Mesendoderm (in vitro differentiated cells): ENCODE data around the gene IQCB1.

Experiments
- DNase-seq: peaks from one replicate; pipeline ENCODE4 v3.0.0; 2013
- H2AK5ac ChIP-seq: 2 replicates; pipeline ENCODE4 v1.6.1; 2013; ENCODE audit warnings: low read length, inconsistent platforms
- H2BK120ac ChIP-seq: 2 replicates; pipeline ENCODE4 v1.6.1; 2013; ENCODE audit warnings: low read depth, mild to moderate bottlenecking, low read length, moderate library complexity, mixed read lengths
- H2BK15ac ChIP-seq: replicated peaks from 2 replicates; pipeline ENCODE4 v1.6.1; 2013; ENCODE audit warnings: low read depth, mild to moderate bottlenecking, moderate library complexity
- H2BK5ac ChIP-seq: 2 replicates; pipeline ENCODE4 v1.6.1; 2013; ENCODE audit warnings: low read length, inconsistent platforms
- H3K18ac ChIP-seq: 2 replicates; pipeline ENCODE4 v1.6.1; 2013; ENCODE audit warnings: mild to moderate bottlenecking, low read length, mixed read lengths
- H3K23ac ChIP-seq: one replicate; pipeline ENCODE4 v1.6.1; 2013; ENCODE audit warnings: low read length
- H3K27ac ChIP-seq: 2 replicates; pipeline ENCODE4 v1.5.1; 2013; ENCODE audit warnings: low read depth, mild to moderate bottlenecking, inconsistent platforms, low read length, moderate library complexity
- H3K27me3 ChIP-seq: 2 replicates; pipeline ENCODE4 v1.6.1; 2013; ENCODE audit warnings: low read length, control low read depth, mild to moderate bottlenecking, inconsistent platforms; ENCODE audit not compliant: insufficient read depth, poor library complexity
- H3K36me3 ChIP-seq: 2 replicates; pipeline ENCODE4 v1.6.1; 2013; ENCODE audit warnings: low read length, inconsistent platforms; ENCODE audit not compliant: control insufficient read depth, insufficient read depth
- H3K4ac ChIP-seq: one replicate; pipeline ENCODE4 v1.6.1; 2013; ENCODE audit warnings: low read depth, mild to moderate bottlenecking, low read length, moderate library complexity
- H3K4me1 ChIP-seq: 2 replicates; pipeline ENCODE4 v1.6.1; 2013; ENCODE audit warnings: low read depth, low read length, inconsistent platforms; ENCODE audit not compliant: control insufficient read depth
- H3K4me2 ChIP-seq: 2 replicates; pipeline ENCODE4 v1.6.1; 2013; ENCODE audit warnings: low read length
- H3K4me3 ChIP-seq: 2 replicates; pipeline ENCODE4 v1.5.1; 2013; ENCODE audit warnings: mild to moderate bottlenecking, low read length
- H3K56ac ChIP-seq: one replicate; pipeline ENCODE4 v1.6.1; 2013; ENCODE audit warnings: low read length
- H3K79me1 ChIP-seq: 2 replicates; pipeline ENCODE4 v1.6.1; 2013; ENCODE audit warnings: low read length, inconsistent platforms
- H3K79me2 ChIP-seq: 2 replicates; pipeline ENCODE4 v1.6.1; 2013; ENCODE audit warnings: mild to moderate bottlenecking, low read length; ENCODE audit not compliant: control insufficient read depth, insufficient read depth
- H3K9ac ChIP-seq: 2 replicates; pipeline ENCODE4 v1.6.1; 2013; ENCODE audit warnings: low read length, inconsistent platforms
- H4K5ac ChIP-seq: one replicate; pipeline ENCODE4 v1.6.1; 2013; ENCODE audit warnings: low read length
- H4K8ac ChIP-seq: one replicate; pipeline ENCODE4 v1.6.1; 2013; ENCODE audit warnings: low read depth, mild to moderate bottlenecking, control low read depth, low read length, moderate library complexity
- WGBS: extraction: QIAGEN DNeasy Blood & Tissue Kit; methylation state at CpG from one replicate; pipeline ENCODE4 v1.1.7; 2013; ENCODE audit warnings: low lambda C conversion rate, missing lambda C conversion rate; ENCODE audit not compliant: insufficient coverage; ENCODE audit errors: extremely low coverage; 5-methylcytosine and 5-hydroxymethylcytosine counted together

The IQCB1 gene

GRCh38 chr3:121839962-121840361 is 5.1 kb upstream of the IQCB1 start:
- WGBS, result no CpG with 5 or more reads among the region's 23 CpGs
- no peak overlapping the region for H4K5ac ChIP-seq
- H3K36me3 ChIP-seq, result no peaks in the 10 kb centered on the region
- no peak overlapping the region for H2BK15ac ChIP-seq
- peaks cover 2% of the 10 kb centered on the region for H3K27me3 ChIP-seq
- no peak for DNase-seq
- no peaks in the 10 kb centered on the region for H3K4me1 ChIP-seq
- no peak overlapping the region for H3K4me2 ChIP-seq
- no peak overlapping the region for H3K4me3 ChIP-seq
- no peak overlapping the region for H3K23ac ChIP-seq
- H2BK5ac ChIP-seq, result no peak overlapping the region
- no peak overlapping the region for H3K9ac ChIP-seq
- H3K27ac ChIP-seq, result no peak overlapping the region
- no peak overlapping the region for H3K56ac ChIP-seq
- no peak overlapping the region for H3K4ac ChIP-seq
- H2BK120ac ChIP-seq, result no peak overlapping the region
- no peak overlapping the region for H3K18ac ChIP-seq
- no peaks in the 10 kb centered on the region for H3K79me2 ChIP-seq
- no peaks in the 10 kb centered on the region for H3K79me1 ChIP-seq
- no peak overlapping the region for H2AK5ac ChIP-seq
- no peak overlapping the region for H4K8ac ChIP-seq

DNA sequence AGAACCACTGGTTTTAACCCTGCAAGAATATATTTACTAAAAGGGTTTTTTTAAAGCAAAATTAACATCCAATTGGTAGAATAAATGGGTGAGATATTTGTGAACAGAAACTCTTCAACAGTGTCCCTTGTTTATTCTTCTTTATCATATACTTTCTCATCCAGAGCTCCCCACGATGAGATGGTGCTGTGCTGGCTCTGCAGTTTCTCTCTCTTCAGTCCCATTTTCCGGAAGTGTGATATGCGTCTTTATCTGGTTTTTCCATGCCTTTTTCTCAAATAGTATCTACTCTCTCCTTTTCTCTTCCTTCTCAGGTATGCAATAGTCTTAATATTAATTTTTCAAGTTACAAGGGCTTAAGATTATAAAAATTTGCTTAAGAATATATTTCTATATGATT is 1.6 kb upstream of the IQCB1 start:
- H2BK120ac ChIP-seq, result no peak overlapping the region
- H2BK15ac ChIP-seq, result no peak overlapping the region
- H4K5ac ChIP-seq, result no peak overlapping the region
- H3K18ac ChIP-seq, result no peak overlapping the region
- no peak overlapping the region for H4K8ac ChIP-seq
- no peaks in the 10 kb centered on the region for H3K36me3 ChIP-seq
- no CpG with 5 or more reads among the region's 3 CpGs for WGBS
- H3K4ac ChIP-seq, result no peak overlapping the region
- H3K79me2 ChIP-seq, result peaks cover 4% of the 10 kb centered on the region
- H3K79me1 ChIP-seq, result peaks cover 4% of the 10 kb centered on the region
- no peak overlapping the region for H2AK5ac ChIP-seq
- peaks cover 2% of the 10 kb centered on the region for H3K4me1 ChIP-seq
- H3K27me3 ChIP-seq, result peaks cover 2% of the 10 kb centered on the region
- DNase-seq, result no peak
- no peak overlapping the region for H3K56ac ChIP-seq
- no peak overlapping the region for H3K4me3 ChIP-seq
- no peak overlapping the region for H3K23ac ChIP-seq
- no peak overlapping the region for H2BK5ac ChIP-seq
- no peak overlapping the region for H3K4me2 ChIP-seq
- H3K9ac ChIP-seq, result no peak overlapping the region
- no peak overlapping the region for H3K27ac ChIP-seq

DNA sequence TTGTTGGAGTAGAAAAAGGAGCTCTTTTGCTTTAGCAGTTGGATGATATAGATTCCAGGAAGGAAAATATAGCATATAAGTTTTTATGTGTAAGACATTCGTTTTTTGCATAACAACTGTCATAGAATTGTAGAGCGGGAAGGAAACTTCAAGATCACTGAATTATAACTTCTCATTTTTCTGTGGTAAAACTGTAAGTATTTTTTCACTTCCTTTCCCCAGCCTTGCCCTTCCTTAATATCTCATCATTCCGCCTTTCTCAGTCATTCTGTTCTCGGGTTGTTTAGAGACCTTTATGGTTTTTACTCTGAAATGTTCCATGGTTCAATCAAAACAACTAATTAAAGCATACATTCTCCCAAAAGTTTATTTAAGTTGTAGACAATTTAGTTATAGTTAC is 1.2 kb upstream of the IQCB1 start:
- peaks cover 4% of the 10 kb centered on the region for H3K79me2 ChIP-seq
- peaks cover 2% of the 10 kb centered on the region for H3K4me1 ChIP-seq
- H2AK5ac ChIP-seq, result no peak overlapping the region
- H2BK5ac ChIP-seq, result no peak overlapping the region
- H3K4ac ChIP-seq, result no peak overlapping the region
- no peaks in the 10 kb centered on the region for H3K36me3 ChIP-seq
- no peak overlapping the region for H3K4me2 ChIP-seq
- no peak overlapping the region for H3K9ac ChIP-seq
- H4K8ac ChIP-seq, result no peak overlapping the region
- H3K23ac ChIP-seq, result no peak overlapping the region
- WGBS, result no CpG with 5 or more reads among the region's 4 CpGs
- H2BK120ac ChIP-seq, result no peak overlapping the region
- H3K27ac ChIP-seq, result no peak overlapping the region
- no peak overlapping the region for H3K56ac ChIP-seq
- no peak overlapping the region for H3K18ac ChIP-seq
- no peak overlapping the region for H2BK15ac ChIP-seq
- H4K5ac ChIP-seq, result no peak overlapping the region
- H3K4me3 ChIP-seq, result no peak overlapping the region
- no peak for DNase-seq
- H3K27me3 ChIP-seq, result peaks cover 2% of the 10 kb centered on the region
- H3K79me1 ChIP-seq, result peaks cover 4% of the 10 kb centered on the region

DNA sequence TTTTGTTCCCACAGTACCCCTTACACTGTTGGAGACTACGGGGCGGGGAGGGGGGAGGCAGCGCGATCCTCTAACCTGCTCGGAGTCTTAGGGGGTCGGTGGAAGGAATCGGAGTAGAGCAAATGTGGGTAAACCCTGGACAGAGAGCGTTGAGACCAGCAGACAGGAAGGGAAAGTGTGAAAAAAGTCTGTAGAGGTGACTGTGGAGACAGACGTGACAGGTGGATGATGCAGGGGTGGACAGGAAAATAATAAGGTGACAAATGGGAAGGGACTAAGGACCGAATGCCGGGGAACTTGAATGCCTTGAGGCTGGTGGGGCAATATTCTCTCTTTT is 573 bp upstream of the IQCB1 start:
- H3K56ac ChIP-seq, result peak overlapping the region; percentile 72
- H3K18ac ChIP-seq, result no peak overlapping the region
- peaks cover 4% of the 10 kb centered on the region for H3K79me2 ChIP-seq
- H3K36me3 ChIP-seq, result no peaks in the 10 kb centered on the region
- H3K9ac ChIP-seq, result peak overlapping the region; percentile 67
- no peak overlapping the region for H4K5ac ChIP-seq
- no CpG with 5 or more reads among the region's 11 CpGs for WGBS
- H2BK5ac ChIP-seq, result no peak overlapping the region
- H3K27me3 ChIP-seq, result peaks cover 2% of the 10 kb centered on the region
- no peak overlapping the region for H3K27ac ChIP-seq
- H3K4ac ChIP-seq, result no peak overlapping the region
- H4K8ac ChIP-seq, result no peak overlapping the region
- peak overlapping the region; percentile 85 for H3K4me2 ChIP-seq
- no peak overlapping the region for H2BK15ac ChIP-seq
- no peak overlapping the region for H3K23ac ChIP-seq
- no peak overlapping the region for H2BK120ac ChIP-seq
- H3K4me1 ChIP-seq, result peaks cover 2% of the 10 kb centered on the region
- H3K4me3 ChIP-seq, result peak overlapping the region; percentile 56
- H3K79me1 ChIP-seq, result peaks cover 4% of the 10 kb centered on the region
- DNase-seq, result no peak
- no peak overlapping the region for H2AK5ac ChIP-seq

DNA sequence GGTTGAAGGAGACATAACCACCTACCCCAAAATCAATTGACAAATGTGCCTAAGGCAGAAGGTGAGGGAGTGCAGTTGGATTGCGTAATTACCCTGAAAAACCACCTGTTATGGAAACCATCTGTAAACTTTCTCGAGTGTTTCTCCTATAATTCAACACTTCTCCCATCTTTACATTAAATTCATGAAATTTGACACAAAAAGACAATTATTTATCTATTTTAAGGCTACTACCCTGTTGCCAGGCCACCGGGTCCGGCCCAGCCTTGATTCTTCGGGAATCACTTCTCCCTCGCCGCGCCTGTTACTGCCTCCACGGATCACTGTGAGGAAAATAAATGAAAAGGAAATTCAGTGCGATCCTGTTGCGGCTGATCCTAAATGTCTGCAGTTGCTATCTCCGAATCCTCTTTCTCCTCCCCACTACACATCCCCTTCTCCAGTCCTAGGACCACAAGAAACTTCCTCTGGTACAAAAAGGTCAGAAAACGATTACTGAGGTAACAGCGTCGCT is 646 bp downstream of the IQCB1 start:
- DNase-seq, result no peak
- Histone ChIP-seq H4K5ac (no peak overlapping the region), H3K36me3 (no peaks in the 10 kb centered on the region), H3K4me3 (peak overlapping the region; percentile 59), H2BK15ac (no peak overlapping the region), H3K4me2 (peak overlapping the region; percentile 61), H2BK5ac (no peak overlapping the region), H3K4me1 (peaks cover 2% of the 10 kb centered on the region), H2BK120ac (no peak overlapping the region), H3K79me2 (peaks cover 4% of the 10 kb centered on the region), H3K27me3 (peaks cover 2% of the 10 kb centered on the region), H3K4ac (no peak overlapping the region), H3K56ac (peak overlapping the region; percentile 87), H3K18ac (peak overlapping the region; percentile 82), H3K79me1 (peaks cover 4% of the 10 kb centered on the region), H3K27ac (no peak overlapping the region), H3K23ac (no peak overlapping the region), H3K9ac (peak overlapping the region; percentile 81), H2AK5ac (no peak overlapping the region), H4K8ac (no peak overlapping the region)
- 100% methylated on average over 1 of the region's 15 CpGs for WGBS

DNA sequence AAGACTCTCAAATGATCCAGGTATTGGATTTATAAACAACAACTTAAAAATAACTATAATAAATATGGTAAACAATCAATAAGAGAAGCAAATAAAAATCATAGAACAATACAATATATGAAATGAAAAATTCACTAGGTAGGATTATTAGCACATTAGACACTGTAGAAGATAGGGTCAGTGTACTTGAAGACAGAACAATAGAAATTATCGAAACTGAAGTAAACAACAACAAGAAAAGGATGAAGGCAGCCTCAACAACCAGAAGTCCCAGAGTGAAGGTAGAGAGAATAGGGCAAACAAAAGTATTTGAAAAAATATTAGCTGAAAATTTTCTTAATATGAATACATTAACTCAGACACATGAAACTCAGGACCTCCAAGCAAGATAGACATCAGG is 11.9 kb downstream of the IQCB1 start:
- no peak overlapping the region for H4K8ac ChIP-seq
- no peaks in the 10 kb centered on the region for H3K27me3 ChIP-seq
- H3K4me2 ChIP-seq, result no peak overlapping the region
- H2BK15ac ChIP-seq, result no peak overlapping the region
- no peak overlapping the region for H2BK120ac ChIP-seq
- no peak for DNase-seq
- no peak overlapping the region for H3K27ac ChIP-seq
- H2BK5ac ChIP-seq, result no peak overlapping the region
- H3K56ac ChIP-seq, result no peak overlapping the region
- H3K9ac ChIP-seq, result no peak overlapping the region
- no peak overlapping the region for H4K5ac ChIP-seq
- no peak overlapping the region for H2AK5ac ChIP-seq
- H3K4me3 ChIP-seq, result no peak overlapping the region
- no peaks in the 10 kb centered on the region for H3K36me3 ChIP-seq
- no peak overlapping the region for H3K4ac ChIP-seq
- no peaks in the 10 kb centered on the region for H3K4me1 ChIP-seq
- no CpG with 5 or more reads among the region's 1 CpG for WGBS
- no peaks in the 10 kb centered on the region for H3K79me1 ChIP-seq
- no peak overlapping the region for H3K18ac ChIP-seq
- no peaks in the 10 kb centered on the region for H3K79me2 ChIP-seq
- H3K23ac ChIP-seq, result no peak overlapping the region
